HG03575 (cell line): ENCODE measurements around the gene FAN1.

Experiments
- ATAC-seq: cut with Tn5 transposase; IDR thresholded peaks from one replicate; pipeline ENCODE4 v1.9.1; 2021; ENCODE audit not compliant: unreplicated experiment, insufficient number of reproducible peaks, low FRiP score; ENCODE audit errors: extremely low read depth

The FAN1 gene

GRCh38 chr15:30992249-30992864 is 88.6 kb downstream of the FAN1 start:
- ATAC-seq, result no peak
